GM18517 (cell line): ENCODE measurements around the gene MKI67.

ENCODE experiments used
- ATAC-seq: cut with Tn5 transposase; IDR thresholded peaks from one replicate; pipeline ENCODE4 v1.9.1; 2021; ENCODE audit warnings: mild to moderate bottlenecking, moderate library complexity; ENCODE audit not compliant: unreplicated experiment

The MKI67 gene

GRCh38 chr10:128067691-128068397, 58.4 kb downstream of the MKI67 start:
- no peak for ATAC-seq

DNA sequence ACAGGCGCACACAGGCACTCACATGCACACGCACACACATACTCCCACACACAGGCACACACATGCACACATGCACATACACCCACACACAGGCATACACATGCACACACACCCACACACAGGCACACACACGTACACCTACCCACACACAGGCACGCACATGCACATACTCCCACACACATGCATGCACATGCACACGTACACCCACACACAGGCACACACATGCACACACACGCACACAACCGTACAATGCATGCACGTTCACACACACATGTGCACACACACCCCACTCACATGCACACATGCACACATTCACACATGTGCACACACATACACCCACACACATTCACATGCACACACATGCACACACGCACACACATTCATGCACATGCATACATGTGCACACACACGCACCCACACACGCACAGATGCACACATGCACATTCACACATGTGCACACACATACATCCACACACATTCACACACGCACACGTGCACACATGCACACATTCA, 59.3 kb downstream of the MKI67 start:
- no peak for ATAC-seq

DNA sequence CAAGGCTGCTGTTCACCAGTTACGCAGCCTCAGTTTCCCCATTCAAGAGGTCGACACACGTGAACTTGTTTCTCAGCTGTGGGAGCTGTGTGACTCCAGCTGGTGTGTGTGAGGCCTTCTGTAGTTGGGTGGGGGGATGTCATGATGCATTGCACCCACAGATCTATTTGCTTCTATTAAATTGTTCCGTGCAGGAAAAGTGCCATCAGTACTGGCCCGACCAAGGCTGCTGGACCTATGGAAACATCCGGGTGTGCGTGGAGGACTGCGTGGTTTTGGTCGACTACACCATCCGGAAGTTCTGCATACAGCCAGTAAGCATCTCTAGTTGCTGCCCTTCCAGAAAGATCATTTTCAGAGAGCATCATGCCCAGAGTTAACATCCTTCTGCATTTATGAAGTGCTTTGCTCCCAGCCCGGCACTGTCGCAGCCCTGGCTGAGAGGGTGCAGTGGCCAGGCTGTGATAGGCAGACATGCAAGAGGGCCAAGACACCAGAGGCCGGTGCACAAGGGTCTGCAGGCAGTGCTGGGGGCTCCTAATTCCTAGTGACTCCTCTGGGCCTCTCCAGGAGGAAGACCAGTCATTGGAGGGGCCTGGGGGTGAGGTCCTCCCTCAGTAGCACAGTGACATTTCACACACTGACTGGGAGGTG, 60.2 kb downstream of the MKI67 start:
- no peak for ATAC-seq

GRCh38 chr10:128064970-128065580, 61.1 kb downstream of the MKI67 start:
- peak; percentile 32 for ATAC-seq

- peak; percentile 45 for ATAC-seq
Observed at GRCh38 chr10:128064108-128064969, 61.9 kb downstream of the MKI67 start.

DNA sequence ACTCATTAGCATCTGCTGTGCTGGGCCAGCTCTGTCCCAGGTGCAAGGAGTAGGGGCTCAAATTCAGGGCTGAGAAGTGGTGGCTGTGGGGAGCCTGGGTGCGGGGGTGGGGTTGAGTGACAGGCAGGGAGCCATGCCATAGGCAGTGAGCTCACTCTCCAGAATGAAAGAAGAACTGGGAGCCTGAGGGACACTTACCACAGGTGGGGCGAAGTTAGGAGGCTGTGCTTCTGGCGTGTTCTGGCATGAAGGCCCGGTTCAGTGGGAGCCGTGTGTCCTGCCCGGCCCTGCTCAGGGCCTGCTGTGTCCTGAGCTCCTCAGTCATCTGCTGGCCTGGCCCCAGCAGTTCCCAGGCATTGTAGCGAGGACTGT, 62.5 kb downstream of the MKI67 start:
- peak; percentile 30 for ATAC-seq

DNA sequence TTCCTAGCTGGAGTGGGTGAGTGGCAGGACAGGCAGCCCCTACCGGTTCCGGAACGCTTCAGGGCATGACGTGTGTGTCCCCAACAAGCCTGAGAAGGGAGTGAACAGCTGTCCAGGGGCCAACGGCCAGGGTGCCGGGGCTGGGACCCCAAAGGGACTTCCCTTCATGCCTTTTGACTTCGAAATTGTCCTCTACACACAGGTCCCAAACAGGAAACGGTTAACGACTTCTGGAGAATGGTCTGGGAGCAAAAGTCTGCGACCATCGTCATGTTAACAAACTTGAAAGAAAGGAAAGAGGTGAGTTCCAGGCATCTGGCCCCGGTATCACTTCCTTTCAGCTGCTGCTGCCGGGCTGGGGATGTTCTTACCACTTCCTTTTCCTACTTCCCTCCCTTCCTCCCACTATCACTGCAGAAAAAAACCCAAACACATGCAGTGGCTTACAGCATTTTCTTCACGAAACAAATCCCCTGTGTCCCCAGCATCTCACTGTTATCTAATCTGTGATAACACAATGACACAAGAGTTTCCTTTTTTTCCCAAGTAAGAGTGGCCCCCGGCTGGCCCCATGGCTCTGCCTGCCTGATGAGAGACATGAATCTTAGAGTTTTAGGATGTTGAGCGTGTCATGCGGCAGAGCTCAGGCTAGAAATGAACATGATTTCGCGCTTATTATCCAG, 63.2 kb downstream of the MKI67 start:
- peak; percentile 49 for ATAC-seq

DNA sequence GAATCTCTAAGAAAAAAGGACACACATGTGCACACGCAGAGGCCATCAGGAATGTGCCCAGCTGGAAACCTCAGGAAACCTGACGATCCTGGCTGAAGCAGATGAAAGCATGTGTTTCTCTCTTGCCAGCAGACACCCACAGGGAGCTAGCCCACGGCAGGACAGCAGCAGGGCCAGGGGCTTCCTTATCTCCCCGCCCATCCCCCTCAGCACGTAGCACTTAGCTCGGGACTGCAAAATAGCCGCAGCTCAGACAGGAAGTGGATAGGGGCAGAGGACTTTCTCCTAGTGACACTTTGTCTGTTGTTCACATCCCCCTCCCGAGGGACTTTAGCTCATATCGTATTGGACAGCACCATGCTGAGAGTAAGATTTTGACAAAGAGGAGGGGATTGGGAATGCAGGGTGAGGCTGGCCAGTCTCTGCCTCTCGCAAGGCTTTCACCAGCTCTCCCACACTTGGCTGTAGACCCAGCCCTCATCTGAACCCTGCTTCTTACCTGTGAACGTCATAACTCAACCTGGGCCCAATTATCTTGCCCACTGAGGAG, 63.8 kb downstream of the MKI67 start:
- no peak for ATAC-seq

GRCh38 chr10:128061306-128062300, 64.6 kb downstream of the MKI67 start:
- no peak for ATAC-seq

GRCh38 chr10:128060341-128061250, 65.6 kb downstream of the MKI67 start:
- no peak for ATAC-seq

DNA sequence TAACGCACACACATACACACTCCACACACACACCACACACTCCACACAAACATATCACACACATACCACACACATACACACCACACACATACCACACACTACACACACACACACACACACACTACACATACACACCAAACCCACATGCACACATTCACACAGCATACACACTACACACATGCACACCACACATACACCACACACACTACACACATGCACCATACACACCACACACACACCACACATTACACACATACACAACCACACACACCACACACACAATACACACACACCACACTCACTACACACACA, 66.3 kb downstream of the MKI67 start:
- no peak for ATAC-seq

GRCh38 chr10:128059266-128059981, 66.8 kb downstream of the MKI67 start:
- no peak for ATAC-seq

DNA sequence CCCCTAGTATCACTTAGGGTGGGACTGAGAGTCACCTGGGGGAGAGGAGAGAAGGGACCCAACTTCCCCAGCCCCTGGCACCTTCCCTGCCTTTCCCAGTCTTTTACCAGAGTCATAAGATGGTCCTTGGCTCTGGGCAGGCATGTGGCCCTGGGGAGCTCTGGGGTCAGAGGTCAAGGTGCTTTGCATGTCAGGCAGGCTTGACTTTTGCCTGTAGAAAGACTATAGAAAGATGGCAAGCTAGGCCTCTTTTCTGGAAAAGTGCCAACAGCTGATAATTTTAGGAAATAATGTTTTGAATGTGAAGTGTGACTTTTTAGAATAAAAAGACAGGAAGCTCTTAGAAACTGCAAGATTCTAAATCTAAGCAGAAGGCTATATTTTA, 67.5 kb downstream of the MKI67 start:
- ATAC-seq: no peak

GRCh38 chr10:128058106-128058749, 68.0 kb downstream of the MKI67 start:
- ATAC-seq: no peak

DNA sequence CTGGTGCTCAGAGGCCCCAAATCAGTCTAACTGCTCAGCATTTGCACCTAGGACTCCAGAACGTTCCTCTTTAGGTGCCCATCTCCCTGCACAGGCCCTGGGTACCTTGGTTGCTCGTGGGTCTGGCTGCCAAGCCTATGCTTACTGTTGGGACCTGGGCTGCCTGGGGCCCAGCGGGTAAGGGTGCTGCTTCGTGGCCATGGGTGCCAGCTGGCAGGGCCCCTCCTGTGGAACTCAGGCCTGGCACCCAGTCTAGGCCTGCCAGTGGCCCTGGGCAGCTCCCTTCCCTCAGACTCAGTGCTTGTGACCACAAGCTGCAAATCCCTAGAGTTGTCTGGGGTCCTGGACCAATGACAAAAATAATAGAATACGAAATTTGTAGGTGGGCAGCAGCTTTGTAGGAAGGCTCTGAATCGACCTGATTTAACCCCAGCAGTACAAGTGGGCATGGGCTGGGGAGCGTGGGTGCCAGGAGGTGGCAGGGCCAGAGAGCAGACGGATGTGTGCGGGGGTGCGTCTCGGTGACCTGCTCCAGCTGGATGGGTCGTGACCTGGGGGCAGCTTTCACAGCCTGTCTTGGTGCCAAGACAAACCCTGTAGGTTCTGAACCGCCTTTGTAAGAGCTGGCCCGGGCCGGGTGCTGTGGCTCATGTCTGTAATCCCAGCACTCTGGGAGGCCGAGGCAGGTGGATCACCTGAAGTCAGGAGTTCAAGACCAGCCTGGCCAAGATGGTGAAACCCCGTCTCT, 69.7 kb downstream of the MKI67 start:
- no peak for ATAC-seq
